ENCODE results near the gene ATAD3B.

DNA sequence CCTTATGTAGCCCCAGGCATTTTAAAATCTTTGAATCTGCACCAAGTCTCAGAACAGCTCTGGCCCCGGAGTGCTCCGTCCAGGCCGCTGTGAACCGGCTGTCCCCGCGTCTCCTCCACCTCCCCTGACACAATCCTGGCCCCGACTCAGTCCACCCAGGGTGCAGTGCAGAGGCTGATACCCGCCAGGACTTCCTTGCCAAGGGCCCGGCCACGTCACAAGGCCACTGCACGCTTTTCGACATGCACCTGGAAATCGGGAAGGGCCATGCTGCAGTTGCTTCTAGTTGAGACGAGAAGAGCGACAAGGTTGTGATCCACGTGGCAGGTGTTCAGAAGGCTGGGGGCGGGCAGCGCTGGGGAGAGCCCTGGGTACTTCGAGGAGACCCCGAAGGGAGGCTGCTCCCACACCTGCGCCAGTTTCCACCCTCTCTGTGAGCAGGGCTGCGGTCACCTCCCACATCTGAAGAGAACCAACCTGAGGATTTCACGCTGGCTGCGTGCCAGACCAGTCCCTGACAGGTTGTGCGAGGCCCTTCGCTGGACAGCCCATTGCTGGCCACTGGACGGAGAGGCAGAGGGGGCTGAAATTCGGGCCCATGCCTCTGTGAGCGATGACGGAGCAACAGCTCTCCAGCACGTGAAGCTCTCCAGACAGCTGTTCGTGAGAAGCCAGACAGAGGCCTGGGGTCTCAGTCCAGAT lies 29.3 kb upstream of the ATAD3B start:
- TF ChIP-seq, protein P1, sequence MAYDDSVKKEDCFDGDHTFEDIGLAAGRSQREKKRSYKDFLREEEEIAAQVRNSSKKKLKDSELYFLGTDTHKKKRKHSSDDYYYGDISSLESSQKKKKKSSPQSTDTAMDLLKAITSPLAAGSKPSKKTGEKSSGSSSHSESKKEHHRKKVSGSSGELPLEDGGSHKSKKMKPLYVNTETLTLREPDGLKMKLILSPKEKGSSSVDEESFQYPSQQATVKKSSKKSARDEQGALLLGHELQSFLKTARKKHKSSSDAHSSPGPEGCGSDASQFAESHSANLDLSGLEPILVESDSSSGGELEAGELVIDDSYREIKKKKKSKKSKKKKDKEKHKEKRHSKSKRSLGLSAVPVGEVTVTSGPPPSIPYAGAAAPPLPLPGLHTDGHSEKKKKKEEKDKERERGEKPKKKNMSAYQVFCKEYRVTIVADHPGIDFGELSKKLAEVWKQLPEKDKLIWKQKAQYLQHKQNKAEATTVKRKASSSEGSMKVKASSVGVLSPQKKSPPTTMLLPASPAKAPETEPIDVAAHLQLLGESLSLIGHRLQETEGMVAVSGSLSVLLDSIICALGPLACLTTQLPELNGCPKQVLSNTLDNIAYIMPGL (CRISPR knock-in tag; IDR thresholded peaks at IDR 0.05; ENCODE audit: borderline replicate concordance): no peak
- TF ChIP-seq SMC3 (IDR thresholded peaks at IDR 0.05) (no peak), RAD21 (conservative IDR thresholded peaks at IDR 0.05 in 1 of 2, IDR thresholded peaks at IDR 0.05 in 1 of 2) (no peak), EHMT2 (IDR thresholded peaks at IDR 0.05; ENCODE audit: low read depth) (no peak), EP300 (IDR thresholded peaks at IDR 0.05) (no peak), CBX2 (IDR thresholded peaks at IDR 0.05; ENCODE audit: borderline replicate concordance, low read depth) (no peak), CTCF (IDR thresholded peaks at IDR 0.05) (no peak), JUNB (IDR thresholded peaks at IDR 0.05) (no peak)
- TF ChIP-seq, protein P2, sequence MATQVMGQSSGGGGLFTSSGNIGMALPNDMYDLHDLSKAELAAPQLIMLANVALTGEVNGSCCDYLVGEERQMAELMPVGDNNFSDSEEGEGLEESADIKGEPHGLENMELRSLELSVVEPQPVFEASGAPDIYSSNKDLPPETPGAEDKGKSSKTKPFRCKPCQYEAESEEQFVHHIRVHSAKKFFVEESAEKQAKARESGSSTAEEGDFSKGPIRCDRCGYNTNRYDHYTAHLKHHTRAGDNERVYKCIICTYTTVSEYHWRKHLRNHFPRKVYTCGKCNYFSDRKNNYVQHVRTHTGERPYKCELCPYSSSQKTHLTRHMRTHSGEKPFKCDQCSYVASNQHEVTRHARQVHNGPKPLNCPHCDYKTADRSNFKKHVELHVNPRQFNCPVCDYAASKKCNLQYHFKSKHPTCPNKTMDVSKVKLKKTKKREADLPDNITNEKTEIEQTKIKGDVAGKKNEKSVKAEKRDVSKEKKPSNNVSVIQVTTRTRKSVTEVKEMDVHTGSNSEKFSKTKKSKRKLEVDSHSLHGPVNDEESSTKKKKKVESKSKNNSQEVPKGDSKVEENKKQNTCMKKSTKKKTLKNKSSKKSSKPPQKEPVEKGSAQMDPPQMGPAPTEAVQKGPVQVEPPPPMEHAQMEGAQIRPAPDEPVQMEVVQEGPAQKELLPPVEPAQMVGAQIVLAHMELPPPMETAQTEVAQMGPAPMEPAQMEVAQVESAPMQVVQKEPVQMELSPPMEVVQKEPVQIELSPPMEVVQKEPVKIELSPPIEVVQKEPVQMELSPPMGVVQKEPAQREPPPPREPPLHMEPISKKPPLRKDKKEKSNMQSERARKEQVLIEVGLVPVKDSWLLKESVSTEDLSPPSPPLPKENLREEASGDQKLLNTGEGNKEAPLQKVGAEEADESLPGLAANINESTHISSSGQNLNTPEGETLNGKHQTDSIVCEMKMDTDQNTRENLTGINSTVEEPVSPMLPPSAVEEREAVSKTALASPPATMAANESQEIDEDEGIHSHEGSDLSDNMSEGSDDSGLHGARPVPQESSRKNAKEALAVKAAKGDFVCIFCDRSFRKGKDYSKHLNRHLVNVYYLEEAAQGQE (IDR thresholded peaks at IDR 0.05): no peak
- TF ChIP-seq, protein P3, sequence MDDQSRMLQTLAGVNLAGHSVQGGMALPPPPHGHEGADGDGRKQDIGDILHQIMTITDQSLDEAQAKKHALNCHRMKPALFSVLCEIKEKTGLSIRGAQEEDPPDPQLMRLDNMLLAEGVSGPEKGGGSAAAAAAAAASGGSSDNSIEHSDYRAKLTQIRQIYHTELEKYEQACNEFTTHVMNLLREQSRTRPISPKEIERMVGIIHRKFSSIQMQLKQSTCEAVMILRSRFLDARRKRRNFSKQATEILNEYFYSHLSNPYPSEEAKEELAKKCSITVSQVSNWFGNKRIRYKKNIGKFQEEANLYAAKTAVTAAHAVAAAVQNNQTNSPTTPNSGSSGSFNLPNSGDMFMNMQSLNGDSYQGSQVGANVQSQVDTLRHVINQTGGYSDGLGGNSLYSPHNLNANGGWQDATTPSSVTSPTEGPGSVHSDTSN (IDR thresholded peaks at IDR 0.05): no peak
